Measurements from ENCODE around the gene FMN2.
"Not testable (repeated sequence)": the region's sequence is repeated elsewhere in the genome, so short reads cannot be mapped to it uniquely, and the experiment has no call there.

DNA sequence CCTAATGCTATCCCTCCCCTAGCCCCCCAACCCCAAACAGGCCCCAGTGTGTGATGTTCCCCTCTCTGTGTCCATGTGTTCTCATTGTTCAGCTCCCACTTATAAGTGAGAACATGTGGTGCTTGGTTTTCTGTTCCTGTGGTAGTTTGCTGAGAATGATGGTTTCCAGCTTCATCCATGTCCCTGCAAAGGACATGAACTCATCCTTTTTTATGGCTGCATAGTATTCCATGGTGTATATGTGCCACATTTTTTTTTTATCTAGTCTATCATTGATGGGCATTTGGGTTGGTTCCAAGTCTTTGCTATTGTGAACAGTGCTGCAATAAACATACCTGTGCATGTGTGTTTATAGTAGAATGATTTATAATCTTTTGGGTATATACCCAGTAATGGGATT lies 183.5 kb downstream of the FMN2 start:
- not testable (repeated sequence) for TF ChIP-seq CTCF, POLR2A, POLR2AphosphoS5, EP300 (IDR thresholded peaks at IDR 0.05)
